Transverse colon (tissue), 4 donors: ENCODE data around the gene GSTCD. TPM values are rescaled to one million over a fixed set of nuclear protein-coding genes. Genes with fewer than 3 reads are reported as not detected.
A peak's percentile ranks its signal among the peaks of the same experiment; 100 is the strongest.

Experiments
- DNase-seq: peaks from one replicate; pipeline ENCODE4 v3.0.0-alpha.2; 2019
- H3K27ac ChIP-seq, 4 donors: fragments of 200-600 bp; sonication (generic); 2 replicates each; pipeline ENCODE4 v1.5.1; 2016 to 2018; ENCODE audit warnings: inconsistent platforms in 4 of 4
- H3K27me3 ChIP-seq: fragments of 200-600 bp; sonication (generic); 2 replicates; pipeline ENCODE4 v1.5.1; 2017; ENCODE audit warnings: inconsistent platforms
- H3K36me3 ChIP-seq, 4 donors: fragments of 200-600 bp; sonication (generic); 2 replicates each; pipeline ENCODE4 v1.5.1; 2017 to 2019; ENCODE audit warnings: inconsistent platforms in 4 of 4
- H3K4me1 ChIP-seq, 4 donors: fragments of 200-600 bp; sonication (generic); 2 replicates each; pipeline ENCODE4 v1.5.1; 2017 to 2020; ENCODE audit warnings: inconsistent platforms in 4 of 4
- H3K4me3 ChIP-seq, 4 donors: fragments of 200-600 bp; sonication (generic); 1 replicate in 1 of 4; 2 replicates in 3 of 4; pipeline versions ENCODE4 v1.5.1 to v1.6.1; 2017 to 2019; ENCODE audit warnings: inconsistent platforms in 4 of 4
- H3K9me3 ChIP-seq, 2 donors: fragments of 200-600 bp; sonication (generic); 2 replicates each; pipeline ENCODE4 v1.5.1; 2017 to 2019; ENCODE audit warnings: inconsistent platforms in 2 of 2
- EP300 ChIP-seq: sonication (generic); formaldehyde crosslinking; IDR thresholded peaks from one replicate; pipeline ENCODE4 v1.6.1; 2017; ENCODE audit warnings: antibody characterized with exemption, low read depth
- POLR2A ChIP-seq: fragments of 450-650 bp; IDR thresholded peaks from one replicate; pipeline ENCODE4 v1.6.1; 2016; ENCODE audit warnings: antibody characterized with exemption, mild to moderate bottlenecking, moderate library complexity
- POLR2AphosphoS5 ChIP-seq, 3 donors: sonication (generic); formaldehyde crosslinking; IDR thresholded peaks; one replicate each; pipeline ENCODE4 v1.6.1; 2016; ENCODE audit warnings: antibody characterized with exemption in 3 of 3
- WGBS, 2 donors: methylation state at CpG; one replicate each; pipeline ENCODE4 v1.1.5; 2018; ENCODE audit warnings: low coverage in 1 of 2; 5-methylcytosine and 5-hydroxymethylcytosine counted together
- in situ Hi-C, 4 donors: fragments of 200-750 bp; cut with MboI; loops; one replicate each; pipeline versions ENCODE4 v1.15.0 to v1.15.1; 2017; ENCODE audit warnings: low sequenced_read_pairs in 3 of 4, low pct_ligation_motif_present in 1 of 4, low pct_unique_long_range_greater_than_20kb in 1 of 4
- intact Hi-C: fragments of 100-400 bp; cut with DNase I; formaldehyde crosslinking; loops from one replicate; pipeline ENCODE4 v1.15.1; 2023; ENCODE audit warnings: low total_unique reads
- total RNA-seq, 4 donors: library from RNA; depleted of rRNA; stranded (reverse); fragments of >200 nt; gene quantifications; one replicate each; pipeline ENCODE4 v1.1.0, GENCODE V29; 2016
- TF ChIP-seq, protein P1 (sequence below), 5 experiments: fragments of 200-600 bp in 3 of 5; fragments of 450-650 bp in 2 of 5; sonication (generic) in 3 of 5; IDR thresholded peaks; 1 replicate in 2 of 5; 2 replicates in 3 of 5; pipeline ENCODE4 v1.5.1; 2016 to 2017; ENCODE audit warnings: antibody characterized with exemption in 5 of 5, inconsistent platforms in 3 of 5, mild to moderate bottlenecking in 2 of 5, moderate library complexity in 1 of 5

Gene GSTCD
- total RNA-seq, 4 donors from 2014 or later: 0.40 to 11.1 (median 8.4) TPM

GRCh38 chr4:105878668-105879067, 170.1 kb downstream of the GSTCD start:
- DNase-seq: no peak
- WGBS, 2 donors: 65 to 72% methylated on average over 2 of the region's 2 CpGs
- intact Hi-C loops: no loop called here

GRCh38 chr4:105887508-105887907, 178.9 kb downstream of the GSTCD start:
- no peaks in the 10 kb centered on the region for H3K4me1 ChIP-seq
- H3K9me3 ChIP-seq: no peaks in the 10 kb centered on the region
- H3K27me3 ChIP-seq: no peaks in the 10 kb centered on the region
- DNase-seq: no peak
- intact Hi-C loops (no loop called here), in situ Hi-C loops (no loop called here)
- H3K27ac ChIP-seq: no peak overlapping the region
- no peak for TF ChIP-seq EP300
- TF ChIP-seq, protein P1, sequence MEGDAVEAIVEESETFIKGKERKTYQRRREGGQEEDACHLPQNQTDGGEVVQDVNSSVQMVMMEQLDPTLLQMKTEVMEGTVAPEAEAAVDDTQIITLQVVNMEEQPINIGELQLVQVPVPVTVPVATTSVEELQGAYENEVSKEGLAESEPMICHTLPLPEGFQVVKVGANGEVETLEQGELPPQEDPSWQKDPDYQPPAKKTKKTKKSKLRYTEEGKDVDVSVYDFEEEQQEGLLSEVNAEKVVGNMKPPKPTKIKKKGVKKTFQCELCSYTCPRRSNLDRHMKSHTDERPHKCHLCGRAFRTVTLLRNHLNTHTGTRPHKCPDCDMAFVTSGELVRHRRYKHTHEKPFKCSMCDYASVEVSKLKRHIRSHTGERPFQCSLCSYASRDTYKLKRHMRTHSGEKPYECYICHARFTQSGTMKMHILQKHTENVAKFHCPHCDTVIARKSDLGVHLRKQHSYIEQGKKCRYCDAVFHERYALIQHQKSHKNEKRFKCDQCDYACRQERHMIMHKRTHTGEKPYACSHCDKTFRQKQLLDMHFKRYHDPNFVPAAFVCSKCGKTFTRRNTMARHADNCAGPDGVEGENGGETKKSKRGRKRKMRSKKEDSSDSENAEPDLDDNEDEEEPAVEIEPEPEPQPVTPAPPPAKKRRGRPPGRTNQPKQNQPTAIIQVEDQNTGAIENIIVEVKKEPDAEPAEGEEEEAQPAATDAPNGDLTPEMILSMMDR (IDR thresholded peaks at IDR 0.05): no peak
- H3K4me3 ChIP-seq: no peak overlapping the region
- WGBS, 2 donors: 71 to 82% methylated on average over 2 of the region's 2 CpGs
- no peaks in the 10 kb centered on the region for H3K36me3 ChIP-seq

More at GRCh38 chr4:105878668-105879067, 170.1 kb downstream of the GSTCD start:
- TF ChIP-seq POLR2A: no peak
- Histone ChIP-seq H3K27ac (no peak overlapping the region), H3K4me3 (no peak overlapping the region), H3K9me3 (no peaks in the 10 kb centered on the region), H3K4me1 (no peaks in the 10 kb centered on the region), H3K36me3 (no peaks in the 10 kb centered on the region), H3K27me3 (no peaks in the 10 kb centered on the region)
- in situ Hi-C loops: no loop called here

DNA sequence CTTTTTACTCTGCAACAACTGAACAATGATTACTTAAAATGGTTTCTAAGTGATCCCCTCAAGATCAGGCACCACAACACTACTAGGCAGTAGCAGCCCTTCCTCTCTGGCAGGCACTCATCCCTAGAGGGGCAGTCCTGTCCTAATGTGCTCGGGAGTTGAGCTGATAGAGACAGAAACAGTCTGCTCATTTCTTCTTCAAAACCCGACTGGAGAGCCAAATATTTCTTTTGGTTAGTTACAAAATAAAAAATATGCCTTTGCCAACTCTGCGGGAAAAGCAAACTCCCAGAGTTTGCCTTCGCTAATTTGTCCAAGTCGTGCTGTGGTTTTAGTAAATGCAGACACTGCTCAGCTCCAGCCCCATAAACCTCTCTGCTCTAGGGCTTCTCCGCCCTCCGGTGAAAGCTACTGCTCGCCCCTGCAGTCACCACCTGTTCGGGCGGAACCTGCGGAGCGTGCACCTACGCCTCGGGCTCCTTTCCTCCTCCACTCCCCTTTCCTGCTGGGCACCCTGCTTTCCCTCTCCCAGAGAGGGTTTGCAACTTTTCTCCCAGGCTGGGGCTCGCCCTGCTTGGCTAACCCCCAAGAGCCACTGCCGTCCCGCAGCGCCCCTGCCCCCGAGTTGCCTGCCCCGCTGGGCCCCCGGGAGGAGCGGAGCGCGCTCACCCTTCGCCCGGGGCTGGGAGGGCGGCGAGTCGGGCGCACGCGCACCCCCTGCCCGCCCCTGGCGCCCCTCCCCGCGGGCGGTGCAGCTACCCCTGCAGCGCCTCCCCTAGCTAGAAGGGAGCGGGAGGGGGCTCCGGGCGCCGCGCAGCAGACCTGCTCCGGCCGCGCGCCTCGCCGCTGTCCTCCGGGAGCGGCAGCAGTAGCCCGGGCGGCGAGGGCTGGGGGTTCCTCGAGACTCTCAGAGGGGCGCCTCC, 186.3 kb downstream of the GSTCD start, which contains the start of gene NPNT:
Gene NPNT (plus strand): TSS at position 812 of the 923 bp plus-strand sequence. CDS start 182 bp downstream, outside the sequence.
- peaks cover 19% of the 10 kb centered on the region for H3K27me3 ChIP-seq
- H3K36me3 ChIP-seq: no peaks in the 10 kb centered on the region
- peak within 1 kb of the TSS; percentile 64 to 85 (median 81) for H3K27ac ChIP-seq
- in situ Hi-C loops (no loop called here), intact Hi-C loops (no loop called here)
- peaks cover 0 to 15% (median 6%) of the 10 kb centered on the region in 4 donors for H3K4me1 ChIP-seq
- TF ChIP-seq POLR2AphosphoS5 (IDR thresholded peaks at IDR 0.05) (peak in 2 of 3 donors; percentile 13 to 26), EP300 (no peak), POLR2A (peak; percentile 48)
- H3K9me3 ChIP-seq: no peaks in the 10 kb centered on the region
- DNase-seq: peak; percentile 61
- WGBS, 2 donors: 0 to 1% methylated on average over 4 to 54 of the region's 56 CpGs
- H3K4me3 ChIP-seq: peak within 1 kb of the TSS; percentile 23 to 71 (median 58)

DNA sequence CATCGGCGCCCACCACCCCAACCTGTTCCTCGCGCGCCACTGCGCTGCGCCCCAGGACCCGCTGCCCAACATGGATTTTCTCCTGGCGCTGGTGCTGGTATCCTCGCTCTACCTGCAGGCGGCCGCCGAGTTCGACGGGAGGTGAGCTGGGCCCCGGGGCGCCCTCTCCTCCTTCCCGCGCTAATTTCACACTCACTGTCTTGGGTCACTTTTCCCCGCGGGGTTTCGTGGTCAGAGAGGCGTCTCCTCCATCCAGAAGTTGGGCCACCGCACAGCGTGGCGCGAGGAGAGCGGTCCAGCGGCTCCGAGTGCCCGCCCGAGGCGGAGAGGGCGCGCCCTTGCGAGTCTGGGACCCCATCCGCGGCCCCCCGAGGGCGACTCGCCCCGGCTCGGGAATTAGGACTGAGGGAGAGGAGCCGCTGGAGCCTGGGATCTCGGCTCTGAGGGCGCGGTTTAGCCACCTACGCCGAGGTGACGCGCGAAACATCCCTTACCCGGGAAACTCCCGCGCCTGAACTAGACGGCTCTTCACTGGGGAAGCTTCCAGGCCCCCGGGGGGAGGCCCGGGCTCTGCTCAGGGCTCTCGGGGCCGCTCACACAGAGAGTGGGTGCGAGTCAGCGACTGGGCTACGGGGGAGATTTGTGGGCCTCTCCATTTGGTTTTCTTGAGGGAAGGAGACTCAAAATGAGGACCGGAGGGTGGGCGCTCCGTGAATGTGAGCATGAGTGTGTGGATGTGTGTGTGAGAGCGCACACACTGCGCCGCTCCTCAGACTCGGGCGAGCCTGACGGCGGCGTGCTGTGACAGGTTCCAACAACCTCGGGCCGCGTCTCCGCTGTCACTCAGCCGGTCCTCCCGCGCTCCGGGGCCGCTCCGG, 187.2 kb downstream of the GSTCD start:
- TF ChIP-seq EP300: no peak
- TF ChIP-seq, protein P1 (IDR thresholded peaks at IDR 0.05): peak in 4 of 5 experiments; percentile 15 to 40 (median 30)
- peak; percentile 52 for DNase-seq
- no peaks in the 10 kb centered on the region for H3K36me3 ChIP-seq
- in situ Hi-C loops: no loop called here
- H3K4me1 ChIP-seq: peaks cover 0 to 15% (median 6%) of the 10 kb centered on the region in 4 donors
- 2% methylated on average over 53 of the region's 84 CpGs; no CpG with 5 or more reads in 1 of the 2 donors for WGBS, 2 donors
- H3K9me3 ChIP-seq: no peaks in the 10 kb centered on the region
- H3K4me3 ChIP-seq: peak overlapping the region; percentile 23 to 71 (median 58)
- H3K27ac ChIP-seq: peak overlapping the region; percentile 64 to 85 (median 81)
- intact Hi-C loops: no loop called here
- H3K27me3 ChIP-seq: peaks cover 19% of the 10 kb centered on the region
